Glomerular endothelial cell (primary cell): ENCODE measurements around the gene ACAD8. TPM values are rescaled to one million over a fixed set of nuclear protein-coding genes. Genes with fewer than 3 reads are reported as not detected.
A peak's percentile ranks its signal among the peaks of the same experiment; 100 is the strongest.

Experiments
- DNase-seq: peaks from one replicate; pipeline ENCODE4 v3.0.0-alpha.2; 2011; ENCODE audit warnings: low read depth, low spot score; ENCODE audit errors: extremely low read depth
- total RNA-seq: library from RNA; depleted of rRNA; stranded (reverse); fragments of >200 nt; gene quantifications from 2 replicates; pipeline ENCODE4 v1.2.3, GENCODE V29; 2015

The ACAD8 gene
- 21.4 and 29.1 TPM in 2 replicates for total RNA-seq

- peak; percentile 77 for DNase-seq
Observed at GRCh38 chr11:134253188-134253993, at the start of gene ACAD8, which contains the start of gene THYN1. Gene ACAD8 (plus strand): TSS chr11:134253568. CDS start chr11:134253601, 33 bp downstream. Gene THYN1 (minus strand): TSS chr11:134253352. CDS start chr11:134252882, 470 bp downstream.

GRCh38 chr11:134205729-134206128, 47.6 kb upstream of the ACAD8 start:
- no peak for DNase-seq

- DNase-seq: no peak
Observed at GRCh38 chr11:134206185-134206584, 47.2 kb upstream of the ACAD8 start.

- no peak for DNase-seq
Observed at GRCh38 chr11:134207538-134208239, 45.7 kb upstream of the ACAD8 start.

GRCh38 chr11:134215836-134216235, 37.5 kb upstream of the ACAD8 start:
- DNase-seq: no peak

- no peak for DNase-seq
Observed at GRCh38 chr11:134216816-134217215, 36.6 kb upstream of the ACAD8 start.

GRCh38 chr11:134223121-134223520, 30.2 kb upstream of the ACAD8 start:
- DNase-seq: no peak

GRCh38 chr11:134223836-134224709, 29.3 kb upstream of the ACAD8 start, which contains the start of the genes NCAPD3 and VPS26B:
Gene NCAPD3 (minus strand): TSS chr11:134223967. CDS start chr11:134223926, 41 bp downstream.
Gene VPS26B (plus strand): TSS chr11:134224671. CDS start chr11:134225123, 452 bp downstream.
- peak; percentile 74 for DNase-seq

- DNase-seq: no peak
Observed at GRCh38 chr11:134224710-134225664, 28.4 kb upstream of the ACAD8 start.

- no peak for DNase-seq
Observed at GRCh38 chr11:134226806-134227325, 26.5 kb upstream of the ACAD8 start.

- no peak for DNase-seq
Observed at GRCh38 chr11:134228625-134229024, 24.7 kb upstream of the ACAD8 start.

- no peak for DNase-seq
Observed at GRCh38 chr11:134229126-134229790, 24.1 kb upstream of the ACAD8 start.

- no peak for DNase-seq
Observed at GRCh38 chr11:134230339-134230738, 23.0 kb upstream of the ACAD8 start.

GRCh38 chr11:134231958-134232659, 21.3 kb upstream of the ACAD8 start:
- DNase-seq: no peak

GRCh38 chr11:134233729-134234179, 19.6 kb upstream of the ACAD8 start:
- no peak for DNase-seq

- no peak for DNase-seq
Observed at GRCh38 chr11:134235399-134235798, 18.0 kb upstream of the ACAD8 start.

GRCh38 chr11:134236834-134237556, 16.4 kb upstream of the ACAD8 start:
- DNase-seq: no peak
